Activated CD4-positive, alpha-beta T cell treated with anti-CD3 and anti-CD28 coated beads for 36 hours (primary cell): ENCODE data around the gene MYO1B. TPM values are rescaled to one million over a fixed set of nuclear protein-coding genes. Genes with fewer than 3 reads are reported as not detected.

Experiments used
- ATAC-seq: fragments of 200-7000 bp; cut with Tn5 transposase; one replicate; pipeline ENCODE4 v1.10.0; 2021; ENCODE audit warnings: mild to moderate bottlenecking, moderate library complexity
- CTCF ChIA-PET: fragments of 350-600 bp; sonication (Branson Sonifier 250); formaldehyde crosslinking; loops from one replicate; lab custom pipeline; 2021; ENCODE audit warnings: antibody characterized with exemption; lab: Charles Lee
- POLR2A ChIA-PET: fragments of 350-600 bp; sonication (Branson Sonifier 250); formaldehyde crosslinking; loops from one replicate; lab custom pipeline; 2021; ENCODE audit warnings: antibody characterized with exemption, inconsistent platforms; lab: Charles Lee
- DNase-seq: peaks from one replicate; pipeline ENCODE4 v3.0.0-alpha.2; 2020
- H3K27ac Mint-ChIP-seq: one replicate; pipeline ENCODE4 v1.8.0; 2021; ENCODE audit warnings: mixed read lengths
- H3K27me3 Mint-ChIP-seq: one replicate; pipeline ENCODE4 v1.8.0; 2021; ENCODE audit warnings: mixed read lengths
- H3K36me3 Mint-ChIP-seq: one replicate; pipeline ENCODE4 v1.8.0; 2021; ENCODE audit warnings: low read depth, mixed read lengths
- H3K4me1 Mint-ChIP-seq: one replicate; pipeline ENCODE4 v1.8.0; 2021; ENCODE audit warnings: mixed read lengths
- H3K4me3 Mint-ChIP-seq: one replicate; pipeline ENCODE4 v1.8.0; 2021; ENCODE audit warnings: mild to moderate bottlenecking, moderate library complexity, mixed read lengths
- H3K9me3 Mint-ChIP-seq: one replicate; pipeline ENCODE4 v1.8.0; 2021; ENCODE audit warnings: low read depth, mixed read lengths
- intact Hi-C, 2 experiments: fragments of 100-400 bp; cut with DNase I in 1 of 2; cut with micrococcal nuclease in 1 of 2; formaldehyde crosslinking; loops; one replicate each; pipeline versions ENCODE4 v1.14.2 to v1.15.1; 2022 to 2024; cut with DNase I, micrococcal nuclease
- total RNA-seq, 2 experiments: library from RNA; stranded (reverse); gene quantifications; one replicate each; pipeline ENCODE4 v1.2.3, GENCODE V29; 2021

The MYO1B gene
- total RNA-seq, 2 experiments from 2014 or later: 29.7 to 36.7 TPM

DNA sequence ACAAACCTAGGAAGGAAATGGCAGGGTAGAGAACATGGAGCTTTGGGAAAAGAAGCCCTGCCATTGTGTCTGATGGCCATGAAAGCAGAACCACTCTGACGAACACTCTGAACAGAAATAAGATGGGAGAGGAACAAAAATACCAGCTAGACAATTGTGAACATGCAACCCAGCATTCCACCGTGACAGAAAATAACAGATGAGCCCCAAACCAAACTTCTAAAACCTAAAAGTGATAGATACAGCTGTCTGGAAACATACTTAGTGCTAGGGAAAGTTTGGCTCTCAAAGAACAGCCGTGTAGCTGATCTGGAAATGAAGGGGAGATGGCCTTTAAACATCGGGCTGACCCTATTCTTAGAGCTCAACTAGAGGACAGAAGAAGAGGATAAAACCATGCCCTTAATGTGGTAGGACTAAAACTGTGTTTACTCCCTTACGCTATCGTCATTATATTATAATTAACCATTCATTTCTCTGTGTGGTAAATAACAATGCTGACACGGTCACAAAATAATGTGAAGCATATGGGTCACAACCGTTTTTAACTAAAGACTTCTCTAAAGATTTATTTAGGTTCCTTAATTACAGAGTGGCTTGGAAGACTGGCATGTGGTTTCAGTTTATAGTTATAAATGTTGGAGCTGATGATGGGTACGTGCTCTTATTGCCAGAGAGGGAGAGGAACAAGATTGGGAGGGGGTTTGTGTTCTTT lies 80.6 kb downstream of the MYO1B start:
- CTCF ChIA-PET: interaction anchor here (0.6 to 0.9 kb wide), 3 partner anchors 14 to 161 kb away, joined by 3 read pairs; no protein-coding TSS in a partner anchor
- Mint-ChIP-seq H3K4me3 (no peak overlapping the region), H3K9me3 (no peaks in the 10 kb centered on the region), H3K4me1 (peaks cover 13% of the 10 kb centered on the region), H3K36me3 (no peaks in the 10 kb centered on the region), H3K27me3 (no peaks in the 10 kb centered on the region), H3K27ac (no peak overlapping the region)
- POLR2A ChIA-PET: no interaction called here
- ATAC-seq: no peak
- no peak for DNase-seq
- intact Hi-C loops: no loop called here

GRCh38 chr2:191327484-191327883 lies 82.3 kb downstream of the MYO1B start:
- CTCF ChIA-PET: no interaction called here
- H3K36me3 Mint-ChIP-seq: peaks cover 3% of the 10 kb centered on the region

GRCh38 chr2:191328150-191328809 lies 83.1 kb downstream of the MYO1B start:
- no peak overlapping the region for H3K4me3 Mint-ChIP-seq
- H3K27ac Mint-ChIP-seq: no peak overlapping the region
- H3K4me1 Mint-ChIP-seq: no peaks in the 10 kb centered on the region
- POLR2A ChIA-PET: no interaction called here
- H3K36me3 Mint-ChIP-seq: peaks cover 3% of the 10 kb centered on the region
- CTCF ChIA-PET: interaction anchor here (1.7 kb wide), 1 partner anchor 18 kb away, joined by 4 read pairs; no protein-coding TSS in a partner anchor
- intact Hi-C loops: no loop called here
- ATAC-seq (no peak), DNase-seq (no peak)
- H3K9me3 Mint-ChIP-seq: no peaks in the 10 kb centered on the region
- peaks cover 3% of the 10 kb centered on the region for H3K27me3 Mint-ChIP-seq

More at GRCh38 chr2:191327484-191327883, 82.3 kb downstream of the MYO1B start:
- no peaks in the 10 kb centered on the region for H3K9me3 Mint-ChIP-seq
- intact Hi-C loops: no loop called here
- H3K27me3 Mint-ChIP-seq: no peaks in the 10 kb centered on the region
- POLR2A ChIA-PET: no interaction called here
- H3K4me3 Mint-ChIP-seq: no peak overlapping the region
- DNase-seq: no peak
- no peak overlapping the region for H3K27ac Mint-ChIP-seq
- no peak for ATAC-seq
- H3K4me1 Mint-ChIP-seq: peaks cover 3% of the 10 kb centered on the region

DNA sequence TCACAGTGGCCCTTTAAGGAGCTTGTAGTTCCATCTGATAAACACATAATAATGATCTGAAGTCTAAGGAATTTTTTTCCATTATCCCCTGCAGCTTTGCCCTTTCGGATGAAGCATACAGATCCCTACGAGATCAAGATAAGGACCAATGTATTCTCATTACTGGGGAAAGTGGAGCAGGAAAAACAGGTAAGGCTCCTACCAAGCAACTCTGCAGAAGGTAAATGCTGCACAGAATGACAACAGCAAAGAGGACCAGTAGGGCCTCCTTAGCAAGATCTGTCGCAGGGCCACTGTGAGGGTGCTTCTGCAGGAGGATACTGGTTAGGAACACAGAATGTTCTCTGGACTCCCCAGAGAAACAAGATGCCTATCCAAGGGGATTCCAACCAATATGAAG lies 84.6 kb downstream of the MYO1B start:
- ATAC-seq (no peak), DNase-seq (no peak)
- Mint-ChIP-seq H3K27ac (no peak overlapping the region), H3K36me3 (peaks cover 3% of the 10 kb centered on the region), H3K9me3 (no peaks in the 10 kb centered on the region), H3K4me1 (no peaks in the 10 kb centered on the region), H3K4me3 (no peak overlapping the region), H3K27me3 (peaks cover 4% of the 10 kb centered on the region)
- intact Hi-C loops: no loop called here
- ChIA-PET CTCF (interaction anchor here (1.7 kb wide), 1 partner anchor 16 kb away, joined by 4 read pairs; no protein-coding TSS in a partner anchor), POLR2A (interaction anchor here (0.6 kb wide), 1 partner anchor 514 kb away, joined by 3 read pairs; no protein-coding TSS in a partner anchor)

- POLR2A ChIA-PET: no interaction called here
- no peak for DNase-seq
- peaks cover 3% of the 10 kb centered on the region for H3K36me3 Mint-ChIP-seq
- ATAC-seq: no peak
- H3K9me3 Mint-ChIP-seq: no peaks in the 10 kb centered on the region
- no peak overlapping the region for H3K4me3 Mint-ChIP-seq
- H3K27me3 Mint-ChIP-seq: peaks cover 4% of the 10 kb centered on the region
- H3K27ac Mint-ChIP-seq: no peak overlapping the region
- intact Hi-C loops: no loop called here
- H3K4me1 Mint-ChIP-seq: no peaks in the 10 kb centered on the region
- CTCF ChIA-PET: no interaction called here
Measured at GRCh38 chr2:191333911-191334357, 88.7 kb downstream of the MYO1B start.

DNA sequence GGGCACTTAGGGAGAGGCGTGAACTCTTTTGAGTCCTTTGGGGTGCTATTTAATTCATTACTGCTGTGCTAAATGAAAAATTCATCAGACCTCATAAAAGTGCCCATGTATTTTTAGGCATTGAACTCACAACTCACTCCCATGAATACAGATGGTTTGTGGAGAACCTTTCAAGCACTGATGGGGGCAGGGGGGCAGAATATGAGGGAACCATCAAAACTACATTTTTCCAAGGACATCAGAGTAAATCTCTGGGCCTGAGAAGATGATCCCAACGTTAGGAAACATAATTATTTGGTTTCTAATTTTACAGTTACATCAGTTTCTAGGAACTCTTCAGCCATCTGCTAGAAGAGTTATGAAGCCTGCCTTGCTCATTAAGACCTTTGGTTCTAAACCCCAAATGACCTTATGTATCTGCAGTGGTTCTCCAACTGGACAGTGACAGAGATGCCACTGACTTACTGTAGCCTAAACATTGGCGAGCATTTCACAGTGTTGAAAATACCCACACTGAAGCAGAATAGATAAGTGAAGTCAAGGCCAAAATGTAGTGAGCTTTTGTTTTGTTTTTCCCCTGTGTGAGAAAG lies 90.8 kb downstream of the MYO1B start:
- Mint-ChIP-seq H3K27me3 (peaks cover 4% of the 10 kb centered on the region), H3K9me3 (no peaks in the 10 kb centered on the region), H3K36me3 (peaks cover 3% of the 10 kb centered on the region), H3K4me1 (no peaks in the 10 kb centered on the region), H3K27ac (no peak overlapping the region), H3K4me3 (no peak overlapping the region)
- ATAC-seq (no peak), DNase-seq (no peak)
- CTCF ChIA-PET: interaction anchor here (1.2 kb wide), 1 partner anchor 10 kb away, joined by 4 read pairs; no protein-coding TSS in a partner anchor
- POLR2A ChIA-PET: no interaction called here
- intact Hi-C loops: no loop called here

DNA sequence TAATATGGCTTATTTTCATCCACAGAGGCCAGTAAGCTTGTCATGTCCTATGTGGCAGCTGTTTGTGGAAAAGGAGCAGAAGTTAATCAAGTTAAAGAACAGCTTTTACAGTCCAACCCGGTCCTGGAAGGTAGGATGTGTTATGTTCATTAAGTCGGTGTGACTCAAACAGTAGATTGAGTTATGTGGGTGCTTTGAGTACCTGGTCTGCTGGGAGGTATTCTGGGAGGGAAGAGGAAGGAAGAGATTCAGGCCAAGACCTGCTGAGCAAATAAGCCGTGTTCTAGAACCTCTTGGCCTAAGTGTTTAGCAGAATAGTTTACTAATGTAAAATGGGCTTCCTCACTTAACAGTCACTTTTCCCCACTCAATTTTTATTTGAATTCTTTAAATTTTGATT lies 96.2 kb downstream of the MYO1B start:
- H3K9me3 Mint-ChIP-seq: no peaks in the 10 kb centered on the region
- H3K36me3 Mint-ChIP-seq: no peaks in the 10 kb centered on the region
- ChIA-PET CTCF (no interaction called here), POLR2A (no interaction called here)
- no peaks in the 10 kb centered on the region for H3K4me1 Mint-ChIP-seq
- intact Hi-C loops: no loop called here
- no peak overlapping the region for H3K4me3 Mint-ChIP-seq
- H3K27me3 Mint-ChIP-seq: no peaks in the 10 kb centered on the region
- DNase-seq: no peak
- ATAC-seq: no peak
- H3K27ac Mint-ChIP-seq: no peak overlapping the region

GRCh38 chr2:191343796-191344338 lies 98.7 kb downstream of the MYO1B start:
- ChIA-PET POLR2A (no interaction called here), CTCF (interaction anchor here (1.1 kb wide), 1 partner anchor 42 kb away, joined by 3 read pairs; no protein-coding TSS in a partner anchor)
- H3K27me3 Mint-ChIP-seq: no peaks in the 10 kb centered on the region
- DNase-seq (no peak), ATAC-seq (no peak)
- no peaks in the 10 kb centered on the region for H3K9me3 Mint-ChIP-seq
- no peak overlapping the region for H3K27ac Mint-ChIP-seq
- intact Hi-C loops: no loop called here
- H3K4me3 Mint-ChIP-seq: no peak overlapping the region
- H3K4me1 Mint-ChIP-seq: no peaks in the 10 kb centered on the region
- H3K36me3 Mint-ChIP-seq: no peaks in the 10 kb centered on the region

DNA sequence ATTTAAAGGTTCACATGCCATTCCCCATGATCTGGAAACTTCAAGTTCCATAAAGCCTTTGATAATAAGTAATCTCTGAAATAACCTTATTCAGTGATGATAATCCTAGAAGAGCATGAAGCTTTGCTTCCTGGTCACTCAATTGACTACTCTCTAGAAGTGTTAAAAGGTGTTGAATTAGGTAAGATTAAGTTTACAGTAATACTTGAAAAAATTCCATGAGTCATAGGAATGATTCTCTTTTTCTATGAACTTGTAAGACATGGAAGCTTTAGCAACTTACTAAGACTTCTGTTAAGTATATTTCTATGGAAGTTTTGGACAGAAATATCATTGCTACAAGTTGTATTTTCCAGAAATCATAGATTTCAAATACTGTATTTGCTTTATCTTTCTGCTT lies 100.6 kb downstream of the MYO1B start:
- CTCF ChIA-PET: interaction anchor here (0.8 to 1.2 kb wide), 5 partner anchors 11 to 169 kb away, joined by 3 to 4 read pairs (median 4); no protein-coding TSS in a partner anchor
- intact Hi-C loops: no loop called here

DNA sequence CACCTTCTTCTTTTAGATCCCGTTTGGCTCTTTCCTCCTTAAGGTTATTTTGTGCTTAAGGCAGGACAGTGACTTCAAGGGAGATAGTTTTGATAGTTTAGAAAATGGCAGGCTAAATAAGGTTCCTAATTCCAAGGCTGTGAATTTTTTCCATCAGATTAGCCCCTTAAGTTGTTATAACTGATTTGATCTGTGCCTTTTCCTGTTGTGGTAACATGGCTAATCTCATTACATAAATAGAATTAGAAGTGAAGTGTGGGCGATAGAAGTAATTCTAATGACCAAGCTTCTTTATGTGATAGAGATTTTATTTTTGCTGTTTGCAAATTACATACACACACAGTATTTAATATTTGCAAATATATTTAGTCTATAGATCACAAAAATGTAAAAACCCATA lies 102.0 kb downstream of the MYO1B start:
- H3K4me1 Mint-ChIP-seq: no peaks in the 10 kb centered on the region
- no peaks in the 10 kb centered on the region for H3K27me3 Mint-ChIP-seq
- CTCF ChIA-PET: no interaction called here
- intact Hi-C loops: no loop called here
- POLR2A ChIA-PET: no interaction called here
- H3K9me3 Mint-ChIP-seq: no peaks in the 10 kb centered on the region
- no peaks in the 10 kb centered on the region for H3K36me3 Mint-ChIP-seq
- no peak for ATAC-seq
- H3K4me3 Mint-ChIP-seq: no peak overlapping the region
- DNase-seq: no peak
- no peak overlapping the region for H3K27ac Mint-ChIP-seq

More for the DNA sequence above, 100.6 kb downstream of the MYO1B start:
- POLR2A ChIA-PET: no interaction called here
- Mint-ChIP-seq H3K27ac (no peak overlapping the region), H3K4me1 (no peaks in the 10 kb centered on the region), H3K4me3 (no peak overlapping the region), H3K27me3 (no peaks in the 10 kb centered on the region), H3K36me3 (no peaks in the 10 kb centered on the region), H3K9me3 (no peaks in the 10 kb centered on the region)
- no peak for ATAC-seq
- no peak for DNase-seq

GRCh38 chr2:191347881-191348280 lies 102.7 kb downstream of the MYO1B start:
- Mint-ChIP-seq H3K27ac (no peak overlapping the region), H3K27me3 (no peaks in the 10 kb centered on the region), H3K9me3 (no peaks in the 10 kb centered on the region), H3K4me3 (no peak overlapping the region), H3K36me3 (no peaks in the 10 kb centered on the region), H3K4me1 (no peaks in the 10 kb centered on the region)
- intact Hi-C loops: no loop called here
- no peak for DNase-seq
- no peak for ATAC-seq
- POLR2A ChIA-PET: no interaction called here
- CTCF ChIA-PET: interaction anchor here (0.7 kb wide), 1 partner anchor 62 kb away, joined by 3 read pairs; no protein-coding TSS in a partner anchor
